Vagina (tissue), 2 donors: ENCODE data around the gene STK10. TPM values are rescaled to one million over a fixed set of nuclear protein-coding genes. Genes with fewer than 3 reads are reported as not detected.

Source experiments
- DNase-seq, 2 donors: peaks; one replicate each; pipeline ENCODE4 v3.0.0-alpha.2; 2017; ENCODE audit errors: extremely low spot score in 2 of 2
- H3K27ac ChIP-seq: fragments of 200-600 bp; sonication (generic); one replicate; pipeline ENCODE4 v1.5.1; 2019
- H3K27me3 ChIP-seq: fragments of 200-600 bp; sonication (generic); one replicate; pipeline ENCODE4 v1.5.1; 2019
- H3K36me3 ChIP-seq, 2 donors: fragments of 200-600 bp; sonication (generic); one replicate each; pipeline ENCODE4 v1.5.1; 2017 to 2019
- H3K4me1 ChIP-seq: fragments of 200-600 bp; sonication (generic); one replicate; pipeline ENCODE4 v1.5.1; 2019
- H3K4me3 ChIP-seq, 2 donors: fragments of 200-600 bp; sonication (generic); 1 replicate in 1 of 2; 2 replicates in 1 of 2; pipeline ENCODE4 v1.5.1; 2016 to 2019
- H3K9me3 ChIP-seq: fragments of 200-600 bp; sonication (generic); one replicate; pipeline ENCODE4 v1.5.1; 2019
- POLR2A ChIP-seq, 2 donors: fragments of 450-650 bp; IDR thresholded peaks; one replicate each; pipeline ENCODE4 v1.6.1; 2017; ENCODE audit warnings: antibody characterized with exemption in 2 of 2, mild to moderate bottlenecking in 2 of 2, moderate library complexity in 2 of 2
- POLR2AphosphoS5 ChIP-seq, 2 donors: sonication (generic); formaldehyde crosslinking; IDR thresholded peaks; one replicate each; pipeline ENCODE4 v1.9.0; 2017; ENCODE audit warnings: antibody characterized with exemption in 2 of 2, mild to moderate bottlenecking in 2 of 2, low read depth in 1 of 2; ENCODE audit not compliant: insufficient read depth in 1 of 2
- intact Hi-C: fragments of 100-400 bp; cut with DNase I; formaldehyde crosslinking; loops from one replicate; pipeline ENCODE4 v1.15.1; 2023
- total RNA-seq: library from RNA; depleted of rRNA; stranded (reverse); fragments of >200 nt; gene quantifications from one replicate; pipeline ENCODE4 v1.2.3, GENCODE V29; 2016
- TF ChIP-seq, protein P1 (sequence below), 3 experiments: fragments of 450-650 bp in 2 of 3; fragments of 200-600 bp in 1 of 3; sonication (generic) in 1 of 3; IDR thresholded peaks; one replicate each; pipeline ENCODE4 v1.5.1; 2017 to 2019; ENCODE audit warnings: antibody characterized with exemption in 3 of 3, mild to moderate bottlenecking in 2 of 3, moderate library complexity in 2 of 3

The STK10 gene
- total RNA-seq, 1 donor from 2014 or later, result 33.9 TPM

GRCh38 chr5:172183881-172184280 lies 4.1 kb downstream of the STK10 start:
- Histone ChIP-seq H3K27ac (no peak overlapping the region), H3K27me3 (no peaks in the 10 kb centered on the region), H3K4me3 (no peak overlapping the region), H3K36me3 (no peaks in the 10 kb centered on the region), H3K4me1 (peaks cover 24% of the 10 kb centered on the region), H3K9me3 (no peaks in the 10 kb centered on the region)
- no peak for TF ChIP-seq POLR2A (IDR thresholded peaks at IDR 0.05)
- no peak for TF ChIP-seq POLR2AphosphoS5 (IDR thresholded peaks at IDR 0.05; ENCODE audit: insufficient read depth in 1 of 2, low read depth in 1 of 2)
- TF ChIP-seq, protein P1, sequence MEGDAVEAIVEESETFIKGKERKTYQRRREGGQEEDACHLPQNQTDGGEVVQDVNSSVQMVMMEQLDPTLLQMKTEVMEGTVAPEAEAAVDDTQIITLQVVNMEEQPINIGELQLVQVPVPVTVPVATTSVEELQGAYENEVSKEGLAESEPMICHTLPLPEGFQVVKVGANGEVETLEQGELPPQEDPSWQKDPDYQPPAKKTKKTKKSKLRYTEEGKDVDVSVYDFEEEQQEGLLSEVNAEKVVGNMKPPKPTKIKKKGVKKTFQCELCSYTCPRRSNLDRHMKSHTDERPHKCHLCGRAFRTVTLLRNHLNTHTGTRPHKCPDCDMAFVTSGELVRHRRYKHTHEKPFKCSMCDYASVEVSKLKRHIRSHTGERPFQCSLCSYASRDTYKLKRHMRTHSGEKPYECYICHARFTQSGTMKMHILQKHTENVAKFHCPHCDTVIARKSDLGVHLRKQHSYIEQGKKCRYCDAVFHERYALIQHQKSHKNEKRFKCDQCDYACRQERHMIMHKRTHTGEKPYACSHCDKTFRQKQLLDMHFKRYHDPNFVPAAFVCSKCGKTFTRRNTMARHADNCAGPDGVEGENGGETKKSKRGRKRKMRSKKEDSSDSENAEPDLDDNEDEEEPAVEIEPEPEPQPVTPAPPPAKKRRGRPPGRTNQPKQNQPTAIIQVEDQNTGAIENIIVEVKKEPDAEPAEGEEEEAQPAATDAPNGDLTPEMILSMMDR (IDR thresholded peaks at IDR 0.05), result no peak
- intact Hi-C loops, result loop anchor here (10.0 kb wide), 2 partner anchors 101 to 269 kb away; partner anchors contain the start of gene UBTD2
- DNase-seq, result no peak

DNA sequence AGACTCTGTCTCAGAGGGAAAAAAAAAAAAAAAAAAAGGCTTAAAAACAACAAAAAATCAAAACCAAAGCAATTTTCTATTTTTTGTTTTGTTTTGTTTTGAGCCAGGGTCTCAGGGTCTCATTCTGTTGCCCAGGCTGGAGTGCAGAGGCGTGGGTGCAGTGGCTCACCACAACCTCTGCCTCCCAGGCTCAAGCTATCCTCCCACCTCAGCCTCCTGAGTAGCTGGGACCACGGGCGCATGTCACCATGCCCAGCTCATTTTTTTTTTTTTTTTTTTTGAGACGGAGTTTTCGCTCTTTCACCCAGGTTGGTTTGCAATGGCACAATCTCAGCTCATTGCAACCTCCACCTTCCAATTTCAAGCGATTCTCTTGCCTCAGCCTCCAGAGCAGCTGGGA lies 5.7 kb downstream of the STK10 start:
- intact Hi-C loops, result loop anchor here (10.0 kb wide), 2 partner anchors 103 to 267 kb away; partner anchors contain the start of gene UBTD2
- H3K36me3 ChIP-seq, result no peaks in the 10 kb centered on the region
- no peaks in the 10 kb centered on the region for H3K27me3 ChIP-seq
- peaks cover 29% of the 10 kb centered on the region for H3K4me1 ChIP-seq
- DNase-seq, result no peak
- H3K27ac ChIP-seq, result no peak overlapping the region
- H3K4me3 ChIP-seq, result no peak overlapping the region
- H3K9me3 ChIP-seq, result no peaks in the 10 kb centered on the region
- TF ChIP-seq, protein P1 (IDR thresholded peaks at IDR 0.05), result no peak
- no peak for TF ChIP-seq POLR2A (IDR thresholded peaks at IDR 0.05)
- TF ChIP-seq POLR2AphosphoS5 (IDR thresholded peaks at IDR 0.05; ENCODE audit: insufficient read depth in 1 of 2, low read depth in 1 of 2), result no peak

DNA sequence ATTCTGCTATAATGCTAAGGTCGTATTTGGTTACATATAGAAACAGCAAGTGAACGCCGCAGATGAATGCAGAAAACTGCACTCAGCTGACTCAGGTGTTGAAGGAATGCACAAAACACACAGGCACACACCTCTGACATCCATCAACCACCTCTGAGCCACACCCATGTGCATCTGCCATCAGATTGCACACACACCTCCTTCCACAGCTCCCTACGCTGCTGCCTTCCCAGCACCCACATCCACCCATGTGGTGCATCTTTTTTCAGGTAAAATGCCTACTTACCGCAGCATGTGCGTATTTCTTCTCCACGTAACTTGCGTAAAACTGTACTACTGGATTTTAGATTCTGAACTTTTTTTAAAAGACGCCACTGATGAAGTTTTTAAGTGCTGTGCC lies 7.1 kb downstream of the STK10 start:
- no peak for TF ChIP-seq POLR2AphosphoS5 (IDR thresholded peaks at IDR 0.05; ENCODE audit: insufficient read depth in 1 of 2, low read depth in 1 of 2)
- TF ChIP-seq POLR2A (IDR thresholded peaks at IDR 0.05), result no peak
- TF ChIP-seq, protein P1 (IDR thresholded peaks at IDR 0.05), result no peak
- no peaks in the 10 kb centered on the region for H3K36me3 ChIP-seq
- H3K27ac ChIP-seq, result no peak overlapping the region
- no peaks in the 10 kb centered on the region for H3K9me3 ChIP-seq
- H3K27me3 ChIP-seq, result no peaks in the 10 kb centered on the region
- H3K4me3 ChIP-seq, result no peak overlapping the region
- H3K4me1 ChIP-seq, result peaks cover 17% of the 10 kb centered on the region
- intact Hi-C loops, result loop anchor here (10.0 kb wide), 2 partner anchors 104 to 266 kb away; partner anchors contain the start of gene UBTD2
- no peak for DNase-seq

- intact Hi-C loops, result no loop called here
- DNase-seq, result no peak
- Histone ChIP-seq H3K36me3 (no peaks in the 10 kb centered on the region), H3K4me3 (peak overlapping the region in 1 of 2 donors; percentile 15), H3K9me3 (no peaks in the 10 kb centered on the region), H3K27ac (no peak overlapping the region), H3K27me3 (no peaks in the 10 kb centered on the region), H3K4me1 (peaks cover 13% of the 10 kb centered on the region)
- TF ChIP-seq, protein P1 (IDR thresholded peaks at IDR 0.05), result no peak
- TF ChIP-seq POLR2A (IDR thresholded peaks at IDR 0.05), result no peak
- TF ChIP-seq POLR2AphosphoS5 (IDR thresholded peaks at IDR 0.05; ENCODE audit: insufficient read depth in 1 of 2, low read depth in 1 of 2), result no peak
Measured at GRCh38 chr5:172178991-172179989, 8.7 kb downstream of the STK10 start.
